K562 treated with DMSO at 1 percent for 4 hours (cell line): ENCODE data around the gene KRTAP24-1. TPM values are rescaled to one million over a fixed set of nuclear protein-coding genes. Genes with fewer than 3 reads are reported as not detected.

Experiments used
- total RNA-seq: library from RNA; unstranded; fragments of 300-600 nt; gene quantifications from 2 replicates; pipeline ENCODE4 v1.2.3, GENCODE V29; 2022; ENCODE audit not compliant: insufficient read depth

KRTAP24-1 gene, protein sequence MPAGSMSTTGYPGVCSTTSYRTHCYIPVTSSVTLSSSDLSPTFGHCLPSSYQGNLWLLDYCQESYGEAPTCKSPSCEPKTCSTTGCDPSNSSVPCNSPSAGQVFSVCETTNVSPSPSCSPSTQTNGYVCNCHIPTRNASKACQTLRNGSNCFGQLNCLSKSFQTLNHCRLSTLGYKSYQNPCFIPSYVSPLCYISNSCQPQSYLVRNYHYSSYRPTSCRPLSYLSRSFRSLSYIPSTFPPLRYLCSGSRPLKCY
- not detected in 2 replicates for total RNA-seq

GRCh38 chr21:30282850-30283249 is at the start of gene KRTAP24-1:
Gene KRTAP24-1, minus strand, starts transcription at chr21:30282950. Its CDS starts 18 bp downstream, at chr21:30282932.

DNA sequence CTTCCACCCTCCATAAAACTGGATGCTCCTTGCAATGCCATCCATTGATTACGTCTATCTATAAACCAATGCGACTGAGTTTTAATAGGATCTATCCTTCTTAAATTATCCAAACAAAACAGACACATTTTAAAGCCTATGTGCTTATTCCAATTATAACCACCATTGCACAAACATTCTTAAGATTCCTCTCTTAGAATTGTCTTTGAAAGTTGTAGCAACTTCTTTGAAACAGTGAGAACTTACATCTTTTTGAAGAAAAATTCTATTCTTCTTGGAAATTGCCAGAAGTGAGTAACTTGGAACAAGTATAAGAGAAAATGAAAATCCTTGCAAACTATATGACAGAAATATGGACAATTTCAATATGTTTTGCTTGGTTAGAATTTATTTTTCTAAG is 37.5 kb upstream of the KRTAP24-1 start, which contains the start of gene KRTAP26-1:
TSS of gene KRTAP26-1 (minus strand) at position 101 of the 400 bp plus-strand sequence. CDS start 280 bp downstream, outside the sequence.

DNA sequence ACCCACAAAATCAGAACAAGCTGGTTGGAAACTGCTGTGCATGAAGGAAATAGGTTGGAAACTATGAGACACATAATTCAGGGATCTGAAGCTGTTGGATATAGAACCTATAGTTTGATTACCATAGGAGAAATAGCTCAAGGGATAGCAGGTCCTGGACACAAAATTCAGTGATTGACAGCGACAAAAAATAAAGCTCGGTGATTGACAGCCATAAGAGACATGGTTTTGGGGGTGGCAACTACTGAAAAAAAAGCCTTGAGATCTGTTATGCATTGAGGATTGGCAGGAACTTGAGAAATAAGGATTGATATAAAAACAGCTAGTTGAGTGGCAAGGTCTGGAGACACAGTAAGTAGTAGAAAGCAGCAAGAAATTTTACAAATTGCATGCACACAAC is 6.5 kb upstream of the KRTAP24-1 start, which contains the start of gene KRTAP25-1:
TSS of gene KRTAP25-1 (minus strand) at position 300 of the 400 bp plus-strand sequence. CDS start at position 276, 24 bp downstream.

Other genes with a start within 250 kb of the KRTAP24-1 start
- gene CLDN17, start 116.1 kb downstream of the KRTAP24-1 start, total RNA-seq, result not detected in 2 replicates
- gene CLDN8, start 66.9 kb downstream of the KRTAP24-1 start, total RNA-seq, result not detected in 2 replicates
- gene KRTAP25-1, start 6.6 kb upstream of the KRTAP24-1 start, total RNA-seq, result not detected in 2 replicates
- gene KRTAP26-1, start 37.4 kb upstream of the KRTAP24-1 start, total RNA-seq, result not detected in 2 replicates
- gene KRTAP27-1, start 54.7 kb upstream of the KRTAP24-1 start, total RNA-seq, result not detected in 2 replicates
- not detected in 2 replicates for gene KRTAP23-1, start 65.7 kb upstream of the KRTAP24-1 start, total RNA-seq
- gene KRTAP13-2, start 89.3 kb upstream of the KRTAP24-1 start, total RNA-seq, result not detected in 2 replicates
- not detected in 2 replicates for gene KRTAP13-1, start 113.1 kb upstream of the KRTAP24-1 start, total RNA-seq
- gene KRTAP13-3, start 143.0 kb upstream of the KRTAP24-1 start, total RNA-seq, result not detected in 2 replicates
- not detected in 2 replicates for gene KRTAP13-4, start 147.3 kb upstream of the KRTAP24-1 start, total RNA-seq
- gene KRTAP15-1, start 157.3 kb upstream of the KRTAP24-1 start, total RNA-seq, result not detected in 2 replicates
- not detected in 2 replicates for gene KRTAP19-1, start 197.4 kb upstream of the KRTAP24-1 start, total RNA-seq
- not detected in 2 replicates for gene KRTAP19-2, start 204.5 kb upstream of the KRTAP24-1 start, total RNA-seq
- gene KRTAP19-3, start 209.1 kb upstream of the KRTAP24-1 start, total RNA-seq, result not detected in 2 replicates
- gene KRTAP19-4, start 214.2 kb upstream of the KRTAP24-1 start, total RNA-seq, result not detected in 2 replicates
- gene KRTAP19-5, start 219.2 kb upstream of the KRTAP24-1 start, total RNA-seq, result not detected in 2 replicates